Activated T-cell treated with anti-CD3 and anti-CD28 coated beads for 1 hour (primary cell): ENCODE data around the gene ABLIM1.

Experiments used
- DNase-seq: peaks from one replicate; pipeline ENCODE4 v3.0.0-alpha.2; 2020; ENCODE audit warnings: low read depth

The ABLIM1 gene

GRCh38 chr10:114489521-114490310 is 168.4 kb downstream of the ABLIM1 start:
- DNase-seq: no peak

- no peak for DNase-seq
These were observed 170.1 kb downstream of the ABLIM1 start for GRCh38 chr10:114487815-114488536.

DNA sequence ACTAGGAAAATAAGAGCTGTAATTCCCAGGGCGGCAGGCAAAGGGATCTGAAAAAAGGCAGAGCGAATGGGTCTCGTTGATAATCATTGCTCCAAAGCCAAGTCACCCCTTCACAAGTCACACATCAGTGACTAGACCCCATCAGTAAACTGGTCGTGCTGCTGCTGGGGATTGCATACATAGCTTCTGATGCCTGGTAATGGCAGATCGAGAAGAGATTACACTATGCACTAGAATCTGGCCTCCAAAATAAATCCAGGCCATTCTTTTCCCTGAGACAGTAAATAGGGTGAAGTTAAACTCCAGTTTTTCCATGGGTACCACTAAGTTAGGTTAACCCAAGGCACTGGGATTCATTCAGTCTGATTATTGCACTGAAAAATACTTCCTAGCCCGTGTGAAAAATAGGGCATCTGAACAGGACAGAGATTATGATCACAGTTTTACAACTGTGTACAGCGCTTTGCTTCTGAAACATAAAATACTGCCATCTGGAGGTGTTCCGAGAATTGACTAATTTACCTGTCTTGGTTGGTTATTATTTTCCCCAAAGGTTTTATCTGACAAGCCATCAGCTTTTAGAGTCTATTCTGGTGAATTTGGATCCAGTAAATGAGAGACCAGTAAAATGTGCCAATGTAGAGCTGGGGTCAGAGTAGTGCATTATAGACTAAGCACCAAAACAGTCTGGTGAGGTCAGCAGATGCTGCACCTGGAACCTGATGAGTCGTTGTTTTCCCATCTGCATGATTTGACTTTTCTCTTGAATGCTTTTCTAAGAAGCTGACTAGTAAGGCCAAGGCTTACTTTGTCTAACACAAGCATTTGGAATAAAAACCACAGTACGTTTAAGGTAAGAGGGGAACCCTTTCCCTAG is 170.9 kb downstream of the ABLIM1 start:
- DNase-seq: no peak

- no peak for DNase-seq
These were observed 172.2 kb downstream of the ABLIM1 start for GRCh38 chr10:114485696-114486400.

- no peak for DNase-seq
These were observed 174.5 kb downstream of the ABLIM1 start for GRCh38 chr10:114483575-114483974.

DNA sequence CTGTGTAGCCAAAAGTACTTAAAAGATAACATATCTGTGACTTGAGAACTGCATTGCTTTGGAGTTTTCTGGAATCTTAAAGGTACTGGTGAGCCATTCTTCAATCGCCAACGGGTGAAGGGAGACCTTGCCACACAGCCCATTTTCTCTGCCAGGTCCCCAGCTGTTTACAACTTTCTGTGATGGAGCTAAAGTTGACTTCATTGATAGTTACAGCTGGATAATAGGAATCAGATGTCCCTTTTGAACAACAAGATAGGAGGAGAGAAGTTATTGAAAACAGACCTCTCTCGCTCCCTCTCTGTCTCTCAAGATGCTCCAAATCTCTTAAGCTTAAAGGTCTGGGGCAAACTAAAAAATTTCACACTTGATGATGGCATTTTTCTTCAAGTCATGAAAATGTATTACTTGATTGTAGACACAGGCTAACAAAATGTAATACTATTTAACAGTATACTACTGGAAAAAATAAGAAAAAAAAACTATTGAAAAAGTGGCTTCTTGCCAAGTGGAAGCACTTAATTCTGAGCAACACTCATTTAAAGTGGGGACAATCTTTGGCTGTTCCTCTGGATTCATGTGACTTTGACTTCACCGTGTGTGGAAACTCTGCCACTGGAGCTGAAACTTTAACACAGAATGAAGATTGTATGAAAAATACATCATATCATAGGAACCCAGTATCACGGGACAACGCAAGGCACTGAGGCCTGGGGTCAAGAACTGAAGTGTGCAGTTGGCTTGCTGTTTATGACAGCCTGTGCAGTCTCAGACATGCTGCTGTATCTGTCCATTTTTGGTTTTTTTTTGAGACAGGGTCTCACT is 175.4 kb downstream of the ABLIM1 start:
- no peak for DNase-seq

DNA sequence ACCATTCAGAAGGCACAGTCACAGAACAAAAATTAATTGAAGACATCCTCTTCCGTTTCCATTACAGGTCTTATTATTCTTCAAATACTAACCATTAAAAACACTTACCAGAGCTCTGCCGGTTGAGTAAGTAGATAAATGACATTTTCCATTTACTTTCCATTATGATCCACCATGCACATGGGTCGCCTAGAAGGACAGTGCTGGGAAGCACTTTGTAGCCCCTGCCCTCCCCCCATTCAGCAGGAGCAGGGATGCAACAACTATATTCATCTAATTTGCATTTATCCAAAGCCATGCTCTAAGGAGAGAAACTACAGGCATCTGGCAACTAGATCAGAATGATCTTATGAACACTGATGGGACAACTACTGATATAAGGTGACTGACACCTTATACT is 177.0 kb downstream of the ABLIM1 start:
- DNase-seq: no peak

DNA sequence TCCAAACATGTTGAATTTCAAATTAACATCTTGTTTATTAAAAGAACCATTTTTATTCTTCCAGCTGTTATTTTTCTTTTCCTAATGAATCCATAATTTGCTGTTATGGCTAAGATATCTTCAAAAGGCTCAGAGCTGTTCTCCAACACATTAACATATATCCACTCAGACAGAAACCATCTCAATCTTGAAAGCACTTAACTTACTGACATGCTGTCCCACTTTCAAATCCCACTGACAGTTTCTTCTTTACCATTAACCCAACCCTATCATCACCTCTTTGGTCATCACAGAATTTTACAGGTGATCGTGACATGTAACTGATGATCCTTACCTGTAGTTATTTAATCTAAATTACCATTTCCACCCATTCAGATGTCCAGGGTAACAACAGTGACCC is 178.2 kb downstream of the ABLIM1 start:
- no peak for DNase-seq

GRCh38 chr10:114479307-114479706 is 178.8 kb downstream of the ABLIM1 start:
- DNase-seq: no peak

DNA sequence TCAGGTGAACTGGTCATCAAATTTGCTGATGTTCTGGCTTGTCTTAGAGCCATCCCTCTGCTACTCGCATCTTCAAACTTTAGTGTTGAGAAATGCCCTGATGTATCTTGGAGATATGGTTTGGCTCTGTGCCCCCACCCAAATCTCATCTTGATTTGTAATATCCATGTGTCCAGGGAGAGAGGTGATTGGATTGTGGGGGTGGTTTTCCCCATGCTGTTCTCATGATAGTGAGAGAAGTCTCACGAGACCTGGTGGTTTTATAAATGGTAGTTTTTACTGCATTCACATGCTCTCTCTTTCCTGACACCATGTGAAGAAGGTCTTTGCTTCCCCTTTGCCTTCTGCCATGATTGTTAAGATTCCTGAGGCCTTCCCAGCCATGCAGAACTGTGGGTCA is 179.8 kb downstream of the ABLIM1 start:
- DNase-seq: no peak

GRCh38 chr10:114477285-114477684 is 180.8 kb downstream of the ABLIM1 start:
- no peak for DNase-seq

DNA sequence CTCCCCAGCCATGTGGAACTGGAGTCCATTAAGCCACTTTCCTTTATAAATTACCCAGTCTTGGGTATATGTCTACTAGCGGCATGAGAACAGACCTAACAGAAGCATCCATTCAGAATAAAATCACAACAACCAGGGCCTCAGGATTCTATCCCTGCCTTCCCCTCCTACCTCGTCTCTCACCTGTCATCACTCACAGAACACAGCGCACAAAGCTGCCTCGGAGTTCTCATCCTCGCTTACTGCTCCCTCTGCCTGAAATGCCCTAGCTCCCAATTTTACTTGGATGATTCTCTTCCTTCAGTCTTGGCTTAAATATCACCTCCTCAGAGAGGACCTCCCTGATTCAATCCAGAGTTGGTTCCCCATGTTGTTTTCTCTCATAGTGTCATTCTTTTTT is 183.1 kb downstream of the ABLIM1 start:
- DNase-seq: no peak

- no peak for DNase-seq
These were observed 184.3 kb downstream of the ABLIM1 start for GRCh38 chr10:114473776-114474175.

GRCh38 chr10:114472877-114473253 is 185.2 kb downstream of the ABLIM1 start:
- no peak for DNase-seq

- DNase-seq: no peak
These were observed 185.9 kb downstream of the ABLIM1 start for GRCh38 chr10:114471906-114472876.

DNA sequence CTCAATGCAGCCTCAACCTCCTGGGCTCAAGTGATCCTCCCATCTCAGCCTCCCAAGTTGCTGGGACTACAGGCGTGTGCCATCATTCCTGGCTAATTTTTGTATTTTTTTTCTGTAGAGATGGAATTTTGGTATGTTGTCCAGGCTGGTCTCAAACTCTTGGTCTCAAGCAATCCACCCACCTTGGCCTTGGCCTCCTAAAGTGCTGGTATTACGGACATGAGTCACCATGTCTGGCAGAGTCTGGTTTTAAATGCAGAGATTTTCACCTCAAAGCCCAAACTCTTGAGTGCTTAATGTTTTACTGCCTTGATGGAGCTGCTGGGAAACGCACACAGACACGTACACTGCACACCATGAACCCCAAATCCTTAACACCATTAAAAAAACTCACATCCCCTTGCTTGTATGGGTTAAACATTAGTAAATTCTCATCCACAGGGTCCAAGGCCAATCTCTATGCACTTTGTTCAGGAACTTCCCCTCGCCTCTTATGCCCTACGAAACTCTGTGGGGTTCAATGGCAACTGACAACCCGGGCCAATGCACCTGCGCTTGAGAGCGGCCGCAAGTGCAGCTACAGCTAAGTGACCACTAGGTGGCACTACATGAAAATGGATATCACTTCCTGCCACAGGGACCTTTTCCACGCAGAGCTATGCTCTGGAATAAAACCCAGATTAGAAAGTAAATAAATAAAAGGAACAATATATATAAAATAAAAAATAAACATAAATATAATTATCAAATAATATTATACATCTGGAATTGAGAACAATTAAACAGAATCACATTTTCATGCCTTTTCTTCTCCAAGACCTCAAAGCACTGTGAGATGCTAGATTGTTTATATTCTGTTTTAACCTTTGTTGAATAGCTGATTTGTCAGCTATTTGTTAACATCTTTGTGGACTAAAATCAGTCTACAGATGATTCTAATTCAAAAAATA is 186.8 kb downstream of the ABLIM1 start:
- peak; percentile 46 for DNase-seq

DNA sequence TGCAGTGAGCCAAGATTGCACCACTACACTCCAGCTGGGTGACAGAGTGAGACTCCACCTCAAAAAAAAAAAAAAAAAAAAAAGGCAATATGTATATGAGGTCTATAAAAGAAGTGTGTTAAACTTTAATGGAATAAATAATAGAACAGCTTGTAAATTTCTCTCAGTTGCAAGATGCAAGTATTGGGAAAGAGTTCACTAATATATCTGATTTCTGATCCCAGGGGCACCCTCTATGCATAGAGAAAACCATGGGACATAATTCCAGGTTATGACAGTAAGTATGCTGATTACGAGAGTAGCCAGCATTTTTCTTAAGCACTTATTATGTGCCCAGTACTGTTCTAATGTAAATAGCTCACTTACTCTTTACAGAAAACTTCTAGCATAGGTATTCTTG is 187.7 kb downstream of the ABLIM1 start:
- no peak for DNase-seq

DNA sequence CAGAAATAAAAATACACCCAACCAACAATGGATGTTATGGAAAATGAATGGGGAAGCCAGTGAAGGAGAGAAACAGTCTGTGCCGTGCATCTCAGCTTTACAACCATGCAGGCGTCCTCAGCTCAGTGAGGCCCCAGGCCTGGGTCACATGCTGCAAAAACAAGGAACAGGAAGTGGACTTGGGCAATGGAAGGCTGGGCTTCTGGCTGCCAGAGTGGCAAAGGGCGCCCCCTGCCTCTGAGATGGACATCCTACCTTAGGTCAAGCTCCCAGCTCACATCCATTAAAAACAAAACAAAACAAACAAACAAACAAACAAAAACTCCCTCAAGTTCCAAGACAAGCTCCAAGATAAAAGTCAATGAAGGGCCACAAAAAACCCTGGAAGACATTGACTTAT is 199.1 kb downstream of the ABLIM1 start:
- DNase-seq: no peak
